Ovary (tissue), 9 donors: Measurements from ENCODE around the gene PCDHGC5. TPM values are rescaled to one million over a fixed set of nuclear protein-coding genes. Genes with fewer than 3 reads are reported as not detected.

ENCODE experiments used
- DNase-seq, 5 donors: peaks; one replicate each; pipeline ENCODE4 v3.0.0-alpha.2; 2019 to 2020
- H3K27ac ChIP-seq, 2 donors: fragments of 200-600 bp; one replicate each; pipeline versions ENCODE4 v1.5.1 to v1.8.0; 2019 to 2022
- H3K27me3 ChIP-seq: fragments of 200-600 bp; one replicate; pipeline ENCODE4 v1.8.0; 2022
- H3K36me3 ChIP-seq: fragments of 200-600 bp; sonication (generic); one replicate; pipeline ENCODE4 v1.5.1; 2019
- H3K4me1 ChIP-seq: one replicate; pipeline ENCODE4 v1.8.1; 2013; ENCODE audit warnings: mild to moderate bottlenecking, moderate library complexity; ENCODE audit not compliant: insufficient read depth
- H3K4me3 ChIP-seq: fragments of 200-600 bp; sonication (generic); one replicate; pipeline ENCODE4 v1.5.1; 2017
- H3K9me3 ChIP-seq, 2 donors: fragments of 200-600 bp in 1 of 2; sonication (generic) in 1 of 2; one replicate each; pipeline versions ENCODE4 v1.5.1 to v1.8.1; 2013 to 2019; ENCODE audit warnings: mild to moderate bottlenecking in 1 of 2, moderate library complexity in 1 of 2
- EP300 ChIP-seq: sonication (generic); formaldehyde crosslinking; IDR thresholded peaks from one replicate; pipeline ENCODE4 v1.6.1; 2017; ENCODE audit warnings: antibody characterized with exemption
- POLR2A ChIP-seq: fragments of 450-650 bp; IDR thresholded peaks from one replicate; pipeline ENCODE4 v1.6.1; 2017; ENCODE audit warnings: antibody characterized with exemption, mild to moderate bottlenecking, moderate library complexity
- WGBS, 3 donors: extraction: QIAGEN DNeasy Blood & Tissue Kit in 1 of 3; methylation state at CpG; one replicate each; pipeline versions ENCODE4 v1.1.5 to v1.1.7; 2013 to 2017; 5-methylcytosine and 5-hydroxymethylcytosine counted together
- intact Hi-C, 4 donors: fragments of 100-400 bp; cut with DNase I; formaldehyde crosslinking; loops; one replicate each; pipeline versions ENCODE4 v1.11.0 to v1.15.1; 2022 to 2023
- polyA plus RNA-seq, 2 donors: library from polyadenylated mRNA; stranded (reverse); fragments of 200-250 nt in 1 of 2; fragments of 350-450 nt in 1 of 2; fragmentation: Illumina TruSeq in 1 of 2; extraction: RNeasy Lipid Tissue Mini Kit (QIAGEN cat#74804) in 1 of 2; gene quantifications; one replicate each; pipeline ENCODE4 v1.2.3, GENCODE V29; 2013 to 2014
- total RNA-seq, 7 donors: library from RNA; depleted of rRNA in 2 of 7; stranded (reverse); fragments of >200 nt in 2 of 7; fragmentation: NEBNext Ultra II Directional in 3 of 7; extraction: Animal tissue kit (Norgen Biotek cat#: 25700) in 3 of 7; gene quantifications; one replicate each; pipeline versions ENCODE4 v1.1.0 to v1.2.4, GENCODE V29; 2016 to 2023
- TF ChIP-seq, protein P1 (sequence below), 3 donors: fragments of 450-650 bp in 2 of 3; fragments of 200-600 bp in 1 of 3; IDR thresholded peaks; one replicate each; pipeline versions ENCODE4 v1.5.1 to v1.8.0; 2016 to 2022; ENCODE audit warnings: antibody characterized with exemption in 3 of 3, mild to moderate bottlenecking in 1 of 3
- donor health status: DM: no; HTN: no; CAD: no; lungs with moderate emphysema.
- donor health status: DM: no; HTN: no; CAD: no.
- donor health status: Bipolar disorder and iron deficiency.
- donor health status: DM: yes; HTN: yes; CAD: no.
- donor health status: DM: no; HTN: no; CAD: no.
- donor health status: DM: yes; HTN: yes; CAD: no.

The PCDHGC5 gene
- total and polyA plus RNA-seq, 9 donors, result 0.19 to 3.5 (median 1.8) TPM

DNA sequence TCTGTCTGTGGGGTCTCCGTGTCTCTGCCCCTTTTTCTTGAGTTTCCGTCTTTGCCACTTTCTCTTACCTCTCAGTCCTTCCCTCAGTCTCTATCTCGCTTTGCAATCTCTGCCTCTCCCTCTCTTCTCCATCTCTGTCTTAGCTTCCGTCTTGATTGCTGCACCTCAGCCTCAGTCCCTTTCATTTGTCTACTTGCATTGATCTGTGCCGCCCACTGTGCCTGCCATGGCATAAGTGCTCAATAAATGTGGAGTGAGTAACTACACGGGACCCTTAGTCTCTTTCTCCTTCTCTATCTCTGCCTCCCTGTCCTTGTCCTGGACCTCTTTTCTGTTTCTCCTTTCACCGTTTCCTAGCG lies 6.6 kb downstream of the PCDHGC5 start:
- WGBS, 3 donors, result 67 to 84% (median 83%) methylated on average over 8 of the region's 8 CpGs
- Histone ChIP-seq H3K27ac (peak overlapping the region in 1 of 2 donors; percentile 51), H3K36me3 (no peaks in the 10 kb centered on the region), H3K4me3 (no peak overlapping the region), H3K27me3 (no peaks in the 10 kb centered on the region), H3K9me3 (no peaks in the 10 kb centered on the region), H3K4me1 (peaks cover 4% of the 10 kb centered on the region)
- DNase-seq, result no peak
- no peak for TF ChIP-seq POLR2A
- TF ChIP-seq, protein P1, sequence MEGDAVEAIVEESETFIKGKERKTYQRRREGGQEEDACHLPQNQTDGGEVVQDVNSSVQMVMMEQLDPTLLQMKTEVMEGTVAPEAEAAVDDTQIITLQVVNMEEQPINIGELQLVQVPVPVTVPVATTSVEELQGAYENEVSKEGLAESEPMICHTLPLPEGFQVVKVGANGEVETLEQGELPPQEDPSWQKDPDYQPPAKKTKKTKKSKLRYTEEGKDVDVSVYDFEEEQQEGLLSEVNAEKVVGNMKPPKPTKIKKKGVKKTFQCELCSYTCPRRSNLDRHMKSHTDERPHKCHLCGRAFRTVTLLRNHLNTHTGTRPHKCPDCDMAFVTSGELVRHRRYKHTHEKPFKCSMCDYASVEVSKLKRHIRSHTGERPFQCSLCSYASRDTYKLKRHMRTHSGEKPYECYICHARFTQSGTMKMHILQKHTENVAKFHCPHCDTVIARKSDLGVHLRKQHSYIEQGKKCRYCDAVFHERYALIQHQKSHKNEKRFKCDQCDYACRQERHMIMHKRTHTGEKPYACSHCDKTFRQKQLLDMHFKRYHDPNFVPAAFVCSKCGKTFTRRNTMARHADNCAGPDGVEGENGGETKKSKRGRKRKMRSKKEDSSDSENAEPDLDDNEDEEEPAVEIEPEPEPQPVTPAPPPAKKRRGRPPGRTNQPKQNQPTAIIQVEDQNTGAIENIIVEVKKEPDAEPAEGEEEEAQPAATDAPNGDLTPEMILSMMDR (IDR thresholded peaks at IDR 0.05), result no peak
- no peak for TF ChIP-seq EP300
- intact Hi-C loops, result no loop called here

- DNase-seq, result peak in 1 of 5 donors; percentile 25
- WGBS, 3 donors, result 24 to 52% (median 33%) methylated on average over 4 of the region's 4 CpGs
- Histone ChIP-seq H3K9me3 (no peaks in the 10 kb centered on the region), H3K36me3 (no peaks in the 10 kb centered on the region), H3K4me1 (peaks cover 4% of the 10 kb centered on the region), H3K27ac (peak overlapping the region in 1 of 2 donors; percentile 51), H3K27me3 (no peaks in the 10 kb centered on the region), H3K4me3 (no peak overlapping the region)
- TF ChIP-seq, protein P1 (IDR thresholded peaks at IDR 0.05), result no peak
- no peak for TF ChIP-seq POLR2A
- no peak for TF ChIP-seq EP300
- intact Hi-C loops, result no loop called here
Observed at GRCh38 chr5:141496038-141496437, 7.2 kb downstream of the PCDHGC5 start.

GRCh38 chr5:141501761-141502160 lies 12.9 kb downstream of the PCDHGC5 start:
- no peak overlapping the region for H3K4me3 ChIP-seq
- no peak for DNase-seq
- H3K27ac ChIP-seq, result no peak overlapping the region
- no peaks in the 10 kb centered on the region for H3K36me3 ChIP-seq
- no peaks in the 10 kb centered on the region for H3K9me3 ChIP-seq
- WGBS, 3 donors, result 57 to 70% (median 61%) methylated on average over 7 of the region's 7 CpGs
- H3K27me3 ChIP-seq, result no peaks in the 10 kb centered on the region
- intact Hi-C loops, result no loop called here
- H3K4me1 ChIP-seq, result no peaks in the 10 kb centered on the region
- no peak for TF ChIP-seq POLR2A
- TF ChIP-seq, protein P1 (IDR thresholded peaks at IDR 0.05), result no peak

DNA sequence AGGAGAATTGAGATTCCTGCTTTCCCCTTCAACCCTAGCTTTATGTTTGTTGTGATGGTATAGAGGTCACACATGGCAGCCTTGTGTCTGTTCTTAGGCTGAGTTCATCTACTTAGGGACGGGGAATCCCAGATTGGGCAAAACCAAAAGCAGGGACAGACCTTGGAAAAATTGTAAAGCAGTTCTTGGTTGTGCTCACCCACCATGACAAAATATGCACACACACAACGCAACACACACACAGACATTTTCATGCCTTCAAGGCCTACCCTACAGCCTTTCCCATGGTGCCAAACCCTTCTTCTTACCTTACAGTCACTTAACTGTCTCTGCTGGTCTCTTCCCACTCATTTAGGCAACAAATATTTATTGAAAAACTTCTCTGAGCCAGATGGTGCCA lies 14.8 kb downstream of the PCDHGC5 start:
- no peaks in the 10 kb centered on the region for H3K9me3 ChIP-seq
- no peaks in the 10 kb centered on the region for H3K36me3 ChIP-seq
- H3K27ac ChIP-seq, result no peak overlapping the region
- intact Hi-C loops, result no loop called here
- DNase-seq, result no peak
- WGBS, 3 donors, result 98 to 99% (median 98%) methylated on average over 2 of the region's 2 CpGs
- TF ChIP-seq EP300 (no peak), POLR2A (no peak)
- TF ChIP-seq, protein P1 (IDR thresholded peaks at IDR 0.05), result no peak
- H3K4me1 ChIP-seq, result peaks cover 8% of the 10 kb centered on the region
- H3K4me3 ChIP-seq, result no peak overlapping the region
- no peaks in the 10 kb centered on the region for H3K27me3 ChIP-seq

- TF ChIP-seq, protein P1 (IDR thresholded peaks at IDR 0.05), result no peak
- TF ChIP-seq POLR2A (no peak), EP300 (no peak)
- Histone ChIP-seq H3K27me3 (no peaks in the 10 kb centered on the region), H3K36me3 (no peaks in the 10 kb centered on the region), H3K4me1 (peaks cover 10% of the 10 kb centered on the region), H3K9me3 (no peaks in the 10 kb centered on the region), H3K27ac (no peak overlapping the region), H3K4me3 (no peak overlapping the region)
- WGBS, 3 donors, result 90 to 91% (median 90%) methylated on average over 4 of the region's 4 CpGs
- DNase-seq, result no peak
- intact Hi-C loops, result no loop called here
Observed at GRCh38 chr5:141504216-141504615, 15.3 kb downstream of the PCDHGC5 start.
